Osteocyte (in vitro differentiated cells): ENCODE measurements around the gene SAPCD1. TPM values are rescaled to one million over a fixed set of nuclear protein-coding genes. Genes with fewer than 3 reads are reported as not detected.

Experiments used
- DNase-seq: peaks from one replicate; pipeline ENCODE4 v3.0.0; 2021; ENCODE audit warnings: mixed read lengths; ENCODE audit not compliant: unreplicated experiment; ENCODE audit errors: extremely low spot score
- H3K27ac Mint-ChIP-seq: one replicate; pipeline ENCODE4 v1.8.0; 2021; ENCODE audit warnings: mild to moderate bottlenecking, mixed read lengths; ENCODE audit not compliant: unreplicated experiment
- H3K27me3 Mint-ChIP-seq: one replicate; pipeline ENCODE4 v1.8.0; 2021; ENCODE audit warnings: mixed read lengths; ENCODE audit not compliant: unreplicated experiment
- H3K36me3 Mint-ChIP-seq: one replicate; pipeline ENCODE4 v1.8.0; 2021; ENCODE audit warnings: mixed read lengths; ENCODE audit not compliant: unreplicated experiment
- H3K4me1 Mint-ChIP-seq: one replicate; pipeline ENCODE4 v1.8.0; 2021; ENCODE audit warnings: mixed read lengths; ENCODE audit not compliant: unreplicated experiment
- H3K4me3 Mint-ChIP-seq: one replicate; pipeline ENCODE4 v1.8.0; 2021; ENCODE audit warnings: mild to moderate bottlenecking, moderate library complexity, mixed read lengths; ENCODE audit not compliant: unreplicated experiment
- H3K9me3 Mint-ChIP-seq: one replicate; pipeline ENCODE4 v1.8.0; 2021; ENCODE audit warnings: mixed read lengths; ENCODE audit not compliant: unreplicated experiment
- CTCF ChIP-seq: fragments of 200-600 bp; sonication (generic); IDR thresholded peaks from 2 replicates; pipeline ENCODE4 v1.5.0; 2021; ENCODE audit warnings: antibody characterized with exemption, mild to moderate bottlenecking, moderate library complexity
- total RNA-seq: library from RNA; stranded (reverse); gene quantifications from 2 replicates; pipeline ENCODE4 v1.2.1, GENCODE V29; 2021

Gene SAPCD1
- total RNA-seq, 1 donor from 2014 or later, result 3.4 TPM

- Mint-ChIP-seq H3K9me3 (no peaks in the 10 kb centered on the region), H3K27me3 (no peaks in the 10 kb centered on the region), H3K4me1 (peaks cover 25% of the 10 kb centered on the region), H3K36me3 (no peaks in the 10 kb centered on the region), H3K27ac (no peak overlapping the region), H3K4me3 (no peak overlapping the region)
- no peak for DNase-seq
- no peak for TF ChIP-seq CTCF
These were observed 19.6 kb upstream of the SAPCD1 start for GRCh38 chr6:31742894-31743293.

- no peak overlapping the region for H3K4me3 Mint-ChIP-seq
- no peak for DNase-seq
- H3K36me3 Mint-ChIP-seq, result no peaks in the 10 kb centered on the region
- no peak for TF ChIP-seq CTCF
- no peaks in the 10 kb centered on the region for H3K27me3 Mint-ChIP-seq
- no peaks in the 10 kb centered on the region for H3K9me3 Mint-ChIP-seq
- no peak overlapping the region for H3K27ac Mint-ChIP-seq
- peaks cover 12% of the 10 kb centered on the region for H3K4me1 Mint-ChIP-seq
These were observed 18.0 kb upstream of the SAPCD1 start for GRCh38 chr6:31744422-31744821.

- Mint-ChIP-seq H3K4me1 (peaks cover 7% of the 10 kb centered on the region), H3K36me3 (no peaks in the 10 kb centered on the region), H3K27me3 (no peaks in the 10 kb centered on the region), H3K9me3 (no peaks in the 10 kb centered on the region), H3K27ac (no peak overlapping the region), H3K4me3 (no peak overlapping the region)
- no peak for DNase-seq
- TF ChIP-seq CTCF, result no peak
These were observed 13.0 kb upstream of the SAPCD1 start for GRCh38 chr6:31749301-31750036.

- Mint-ChIP-seq H3K4me1 (peaks cover 7% of the 10 kb centered on the region), H3K36me3 (no peaks in the 10 kb centered on the region), H3K4me3 (no peak overlapping the region), H3K27ac (no peak overlapping the region), H3K27me3 (no peaks in the 10 kb centered on the region), H3K9me3 (no peaks in the 10 kb centered on the region)
- no peak for TF ChIP-seq CTCF
- DNase-seq, result no peak
These were observed 11.9 kb upstream of the SAPCD1 start for GRCh38 chr6:31750411-31751022.

GRCh38 chr6:31752739-31753319, 9.6 kb upstream of the SAPCD1 start:
- H3K4me1 Mint-ChIP-seq, result peaks cover 4% of the 10 kb centered on the region
- H3K27ac Mint-ChIP-seq, result no peak overlapping the region
- no peak overlapping the region for H3K4me3 Mint-ChIP-seq
- no peaks in the 10 kb centered on the region for H3K36me3 Mint-ChIP-seq
- H3K9me3 Mint-ChIP-seq, result no peaks in the 10 kb centered on the region
- no peaks in the 10 kb centered on the region for H3K27me3 Mint-ChIP-seq
- no peak for TF ChIP-seq CTCF
- DNase-seq, result no peak
